ENCODE results near the gene ATL3. TPM values are rescaled to one million over a fixed set of nuclear protein-coding genes. Genes with fewer than 3 reads are reported as not detected.

The ATL3 gene, protein sequence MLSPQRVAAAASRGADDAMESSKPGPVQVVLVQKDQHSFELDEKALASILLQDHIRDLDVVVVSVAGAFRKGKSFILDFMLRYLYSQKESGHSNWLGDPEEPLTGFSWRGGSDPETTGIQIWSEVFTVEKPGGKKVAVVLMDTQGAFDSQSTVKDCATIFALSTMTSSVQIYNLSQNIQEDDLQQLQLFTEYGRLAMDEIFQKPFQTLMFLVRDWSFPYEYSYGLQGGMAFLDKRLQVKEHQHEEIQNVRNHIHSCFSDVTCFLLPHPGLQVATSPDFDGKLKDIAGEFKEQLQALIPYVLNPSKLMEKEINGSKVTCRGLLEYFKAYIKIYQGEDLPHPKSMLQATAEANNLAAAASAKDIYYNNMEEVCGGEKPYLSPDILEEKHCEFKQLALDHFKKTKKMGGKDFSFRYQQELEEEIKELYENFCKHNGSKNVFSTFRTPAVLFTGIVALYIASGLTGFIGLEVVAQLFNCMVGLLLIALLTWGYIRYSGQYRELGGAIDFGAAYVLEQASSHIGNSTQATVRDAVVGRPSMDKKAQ
- total RNA-seq (2022) (43.6 and 52.2 TPM in 2 replicates), Bru-seq, nascent RNA (percentile 84 among the genes with signal in this experiment), BruChase-seq, experiment 1, labeled RNA remaining after a 6-hour chase (percentile 97 among the genes with signal in this experiment), BruChase-seq, experiment 2, labeled RNA remaining after a 2-hour chase (percentile 94 among the genes with signal in this experiment)
- long read RNA-seq, full-length matches to known transcripts, result 16 of 39 reads
- long read RNA-seq, partial matches to known transcripts, result 12 of 39 reads
- long read RNA-seq, other reads (novel, unspliced or antisense), result 11 of 39 reads

DNA sequence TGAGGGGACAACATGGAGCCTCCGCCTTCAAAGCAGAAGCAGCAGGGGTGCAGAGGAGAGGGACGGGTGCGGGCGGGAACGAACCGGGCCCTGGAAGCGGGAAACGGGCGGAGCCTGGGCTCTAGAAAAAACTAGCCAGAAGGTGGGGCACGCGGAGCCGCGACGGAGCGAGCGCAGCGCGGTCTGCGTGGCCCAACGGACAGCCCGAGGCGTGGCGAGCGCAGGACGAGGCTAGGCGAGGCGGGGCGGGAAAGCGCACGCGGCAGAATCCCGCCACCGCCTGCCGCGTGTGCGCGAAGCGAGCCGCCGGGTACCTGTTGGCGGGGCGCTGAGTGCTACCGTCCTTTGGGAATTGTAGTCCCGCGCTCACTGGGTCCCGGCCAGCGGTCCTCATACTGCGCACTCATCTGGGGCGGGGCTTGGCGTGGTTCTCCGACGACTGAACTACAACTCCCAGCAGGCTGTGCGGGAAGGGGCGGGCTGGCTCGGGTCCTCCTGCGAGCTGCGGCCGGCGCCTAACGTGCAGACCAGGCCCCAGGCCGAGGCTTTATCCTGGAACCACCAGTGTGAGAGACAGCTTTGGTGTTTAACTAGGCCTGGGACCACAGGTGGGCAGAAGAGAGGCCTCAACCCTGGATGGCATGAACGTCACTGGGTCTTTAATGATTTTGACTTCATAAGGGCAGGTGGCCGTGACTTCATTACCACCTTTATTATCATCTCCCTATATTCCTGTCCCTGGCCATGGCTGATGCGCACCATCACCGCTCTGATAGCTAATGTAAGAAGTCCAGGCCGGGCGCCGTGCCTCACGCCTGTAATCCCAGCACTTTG lies at the start of gene ATL3:
ATL3 (minus strand) TSS at position 55 of the 834 bp plus-strand sequence; CDS start at position 14, 41 bp downstream.
- H3K9me3 Mint-ChIP-seq (ENCODE audit: low read depth, unreplicated experiment), result peaks cover 2% of the 10 kb centered on the region
- CTCF ChIA-PET, result interaction anchor here (0.6 to 2.5 kb wide), 3 partner anchors 10 to 92 kb away, joined by 4 to 11 read pairs (median 5); partner anchors contain the start of gene RTN3
- peak within 1 kb of the TSS; percentile 84 for H3K27ac Mint-ChIP-seq (ENCODE audit: unreplicated experiment)
- peaks cover 51% of the 10 kb centered on the region for H3K36me3 Mint-ChIP-seq (ENCODE audit: insufficient read depth, unreplicated experiment)
- peaks cover 25% of the 10 kb centered on the region for H3K4me1 Mint-ChIP-seq (ENCODE audit: low read depth, unreplicated experiment)
- BruUV-seq (replicated peaks), result no TSS peak
- TF ChIP-seq, protein P1, sequence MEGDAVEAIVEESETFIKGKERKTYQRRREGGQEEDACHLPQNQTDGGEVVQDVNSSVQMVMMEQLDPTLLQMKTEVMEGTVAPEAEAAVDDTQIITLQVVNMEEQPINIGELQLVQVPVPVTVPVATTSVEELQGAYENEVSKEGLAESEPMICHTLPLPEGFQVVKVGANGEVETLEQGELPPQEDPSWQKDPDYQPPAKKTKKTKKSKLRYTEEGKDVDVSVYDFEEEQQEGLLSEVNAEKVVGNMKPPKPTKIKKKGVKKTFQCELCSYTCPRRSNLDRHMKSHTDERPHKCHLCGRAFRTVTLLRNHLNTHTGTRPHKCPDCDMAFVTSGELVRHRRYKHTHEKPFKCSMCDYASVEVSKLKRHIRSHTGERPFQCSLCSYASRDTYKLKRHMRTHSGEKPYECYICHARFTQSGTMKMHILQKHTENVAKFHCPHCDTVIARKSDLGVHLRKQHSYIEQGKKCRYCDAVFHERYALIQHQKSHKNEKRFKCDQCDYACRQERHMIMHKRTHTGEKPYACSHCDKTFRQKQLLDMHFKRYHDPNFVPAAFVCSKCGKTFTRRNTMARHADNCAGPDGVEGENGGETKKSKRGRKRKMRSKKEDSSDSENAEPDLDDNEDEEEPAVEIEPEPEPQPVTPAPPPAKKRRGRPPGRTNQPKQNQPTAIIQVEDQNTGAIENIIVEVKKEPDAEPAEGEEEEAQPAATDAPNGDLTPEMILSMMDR (IDR thresholded peaks at IDR 0.05; ENCODE audit: unreplicated experiment), result no peak
- peak; percentile 96 for DNase-seq
- no peaks in the 10 kb centered on the region for H3K27me3 Mint-ChIP-seq (ENCODE audit: unreplicated experiment)
- intact Hi-C loops (cut with micrococcal nuclease; ENCODE audit: unreplicated experiment), result no loop called here
- H3K4me3 Mint-ChIP-seq (ENCODE audit: low read depth, unreplicated experiment), result peak within 1 kb of the TSS; percentile 75

DNA sequence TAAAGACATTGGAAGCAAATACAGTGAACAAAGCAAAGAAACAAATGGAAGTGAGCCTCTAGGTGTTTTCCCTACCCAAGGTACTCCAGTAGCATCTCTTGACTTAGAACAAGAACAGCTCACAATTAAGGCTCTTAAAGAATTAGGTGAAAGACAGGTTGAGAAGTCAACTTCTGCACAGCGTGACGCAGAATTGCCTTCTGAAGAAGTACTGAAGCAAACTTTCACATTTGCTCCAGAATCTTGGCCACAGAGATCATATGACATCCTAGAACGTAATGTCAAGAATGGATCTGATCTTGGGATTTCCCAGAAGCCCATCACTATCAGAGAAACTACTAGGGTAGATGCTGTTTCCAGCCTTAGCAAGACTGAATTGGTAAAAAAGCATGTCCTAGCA lies 49.4 kb upstream of the ATL3 start:
- H3K9me3 Mint-ChIP-seq (ENCODE audit: low read depth, unreplicated experiment), result no peaks in the 10 kb centered on the region
- intact Hi-C loops (cut with micrococcal nuclease; ENCODE audit: unreplicated experiment), result no loop called here
- CTCF ChIA-PET, result no interaction called here
- BruUV-seq (replicated peaks), result no TSS peak
- no peaks in the 10 kb centered on the region for H3K27me3 Mint-ChIP-seq (ENCODE audit: unreplicated experiment)
- peaks cover 8% of the 10 kb centered on the region for H3K36me3 Mint-ChIP-seq (ENCODE audit: insufficient read depth, unreplicated experiment)
- no peak overlapping the region for H3K4me3 Mint-ChIP-seq (ENCODE audit: low read depth, unreplicated experiment)
- DNase-seq, result no peak
- no peak overlapping the region for H3K27ac Mint-ChIP-seq (ENCODE audit: unreplicated experiment)
- H3K4me1 Mint-ChIP-seq (ENCODE audit: low read depth, unreplicated experiment), result no peaks in the 10 kb centered on the region
- TF ChIP-seq, protein P1 (IDR thresholded peaks at IDR 0.05; ENCODE audit: unreplicated experiment), result no peak

DNA sequence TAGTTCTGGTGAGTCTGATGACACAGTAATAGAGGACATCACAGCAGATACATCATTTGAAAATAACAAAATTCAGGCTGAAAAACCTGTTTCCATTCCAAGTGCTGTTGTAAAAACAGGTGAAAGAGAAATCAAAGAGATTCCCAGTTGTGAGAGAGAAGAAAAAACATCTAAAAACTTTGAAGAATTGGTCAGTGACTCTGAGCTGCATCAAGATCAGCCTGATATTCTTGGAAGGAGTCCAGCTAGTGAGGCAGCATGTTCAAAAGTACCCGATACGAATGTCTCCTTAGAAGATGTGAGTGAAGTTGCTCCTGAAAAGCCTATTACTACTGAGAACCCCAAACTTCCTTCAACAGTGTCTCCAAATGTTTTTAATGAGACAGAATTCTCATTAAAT lies 48.8 kb upstream of the ATL3 start:
- DNase-seq, result no peak
- H3K4me3 Mint-ChIP-seq (ENCODE audit: low read depth, unreplicated experiment), result no peak overlapping the region
- no peaks in the 10 kb centered on the region for H3K4me1 Mint-ChIP-seq (ENCODE audit: low read depth, unreplicated experiment)
- BruUV-seq (replicated peaks), result no TSS peak
- CTCF ChIA-PET, result no interaction called here
- intact Hi-C loops (cut with micrococcal nuclease; ENCODE audit: unreplicated experiment), result no loop called here
- TF ChIP-seq, protein P1 (IDR thresholded peaks at IDR 0.05; ENCODE audit: unreplicated experiment), result no peak
- peaks cover 3% of the 10 kb centered on the region for H3K36me3 Mint-ChIP-seq (ENCODE audit: insufficient read depth, unreplicated experiment)
- H3K9me3 Mint-ChIP-seq (ENCODE audit: low read depth, unreplicated experiment), result no peaks in the 10 kb centered on the region
- no peaks in the 10 kb centered on the region for H3K27me3 Mint-ChIP-seq (ENCODE audit: unreplicated experiment)
- H3K27ac Mint-ChIP-seq (ENCODE audit: unreplicated experiment), result no peak overlapping the region

DNA sequence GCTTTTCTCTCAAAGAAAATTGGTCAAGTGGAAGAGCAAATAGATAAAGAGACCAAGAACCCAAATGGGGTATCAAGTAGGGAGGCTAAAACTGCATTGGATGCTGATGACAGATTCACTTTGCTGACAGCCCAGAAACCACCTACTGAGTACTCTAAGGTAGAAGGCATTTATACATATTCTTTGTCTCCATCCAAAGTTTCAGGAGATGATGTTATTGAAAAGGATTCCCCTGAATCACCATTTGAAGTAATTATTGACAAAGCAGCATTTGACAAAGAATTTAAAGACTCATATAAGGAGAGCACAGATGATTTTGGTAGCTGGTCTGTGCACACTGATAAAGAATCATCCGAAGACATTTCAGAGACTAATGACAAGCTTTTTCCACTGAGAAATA lies 47.8 kb upstream of the ATL3 start:
- BruUV-seq (replicated peaks), result no TSS peak
- Mint-ChIP-seq H3K9me3 (ENCODE audit: low read depth, unreplicated experiment) (no peaks in the 10 kb centered on the region), H3K4me1 (ENCODE audit: low read depth, unreplicated experiment) (no peaks in the 10 kb centered on the region), H3K36me3 (ENCODE audit: insufficient read depth, unreplicated experiment) (no peaks in the 10 kb centered on the region), H3K4me3 (ENCODE audit: low read depth, unreplicated experiment) (no peak overlapping the region), H3K27me3 (ENCODE audit: unreplicated experiment) (no peaks in the 10 kb centered on the region), H3K27ac (ENCODE audit: unreplicated experiment) (no peak overlapping the region)
- TF ChIP-seq, protein P1 (IDR thresholded peaks at IDR 0.05; ENCODE audit: unreplicated experiment), result no peak
- intact Hi-C loops (cut with micrococcal nuclease; ENCODE audit: unreplicated experiment), result no loop called here
- no peak for DNase-seq
- CTCF ChIA-PET, result no interaction called here
